ENCODE results near the gene ZNF669. TPM values are rescaled to one million over a fixed set of nuclear protein-coding genes. Genes with fewer than 3 reads are reported as not detected.
A peak's percentile ranks its signal among the peaks of the same experiment; 100 is the strongest.

Gene ZNF669
- polyA plus RNA-seq, 1 donor (not counting 4 experiments of a cell fraction or from before 2014, with no cell fraction given): 4.5 TPM

DNA sequence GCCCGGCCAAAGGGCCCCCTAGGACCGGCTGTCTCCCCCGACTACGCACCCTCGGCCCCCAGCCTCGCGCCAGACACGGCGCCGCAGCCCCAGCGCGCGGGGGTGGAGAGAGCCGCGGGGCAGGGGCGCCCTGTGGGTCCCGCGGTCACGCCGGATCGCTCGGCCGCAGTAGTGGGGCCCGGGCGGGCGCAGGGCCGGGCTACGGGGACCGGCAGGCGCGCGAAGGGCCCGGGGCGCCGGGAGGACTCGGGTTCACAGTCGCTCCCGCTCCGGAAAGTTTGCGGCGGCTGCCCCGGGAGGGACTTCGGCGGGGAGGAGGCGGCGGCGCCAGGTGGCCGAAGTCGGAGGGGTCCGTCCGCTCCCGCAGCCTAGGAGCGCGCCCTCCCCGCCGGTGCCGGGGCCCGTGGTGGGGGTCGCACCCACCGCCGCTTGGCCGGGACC, 7.1 kb upstream of the ZNF669 start:
- peak overlapping the region; percentile 6 for H3K9ac ChIP-seq (ENCODE audit: control insufficient read depth, extremely low read depth, insufficient read depth, low read length)
- TF ChIP-seq EZH2 (IDR thresholded peaks at IDR 0.05; ENCODE audit: low read length) (no peak), CTCF (optimal IDR thresholded peaks at IDR 0.05 in 1 of 3, IDR thresholded peaks at IDR 0.05 in 1 of 3, conservative IDR thresholded peaks at IDR 0.05 in 1 of 3; ENCODE audit: extremely low read depth in 1 of 3, insufficient read depth in 2 of 3, low read length in 3 of 3) (no peak)
- no peaks in the 10 kb centered on the region for H3K9me3 ChIP-seq (ENCODE audit: control insufficient read depth, low read depth, low read length)
- dilution Hi-C loops (cut with MboI; ENCODE audit: extremely low pct_ligation_motif_present, low sequenced_read_pairs): no loop called here
- H3K79me2 ChIP-seq (ENCODE audit: control insufficient read depth, insufficient read depth, low read length): no peaks in the 10 kb centered on the region
- peak overlapping the region; percentile 35 to 63 (median 56) for H3K4me3 ChIP-seq (ENCODE audit: control insufficient read depth in 2 of 3, extremely low read depth in 1 of 3, insufficient read depth in 2 of 3, low read depth in 1 of 3, low read length in 3 of 3)
- H4K20me1 ChIP-seq (ENCODE audit: control insufficient read depth, extremely low read depth, insufficient read depth, low read length): no peaks in the 10 kb centered on the region
- DNase-seq (ENCODE audit: low read depth, low spot score) (no peak), FAIRE-seq (no peak)
- peak overlapping the region; percentile 75 for H3K4me2 ChIP-seq (ENCODE audit: control insufficient read depth, extremely low read depth, insufficient read depth, low read depth, low read length)
- no peaks in the 10 kb centered on the region for H3K36me3 ChIP-seq (ENCODE audit: control insufficient read depth in 2 of 2, extremely low read depth in 1 of 2, insufficient read depth in 2 of 2, low read length in 2 of 2)
- H3K27ac ChIP-seq (ENCODE audit: control insufficient read depth, insufficient read depth, low read length): no peak overlapping the region
- H2AFZ ChIP-seq (ENCODE audit: control insufficient read depth, low read length): peak overlapping the region; percentile 71
- peaks cover 7% of the 10 kb centered on the region for H3K4me1 ChIP-seq (ENCODE audit: control insufficient read depth, extremely low read depth, insufficient read depth, low read length)
- H3K27me3 ChIP-seq (ENCODE audit: control insufficient read depth, extremely low read depth, insufficient read depth, low read length): peaks cover 15% of the 10 kb centered on the region
- H3K9me1 ChIP-seq (ENCODE audit: control insufficient read depth, extremely low read depth, insufficient read depth, low read length): no peaks in the 10 kb centered on the region

DNA sequence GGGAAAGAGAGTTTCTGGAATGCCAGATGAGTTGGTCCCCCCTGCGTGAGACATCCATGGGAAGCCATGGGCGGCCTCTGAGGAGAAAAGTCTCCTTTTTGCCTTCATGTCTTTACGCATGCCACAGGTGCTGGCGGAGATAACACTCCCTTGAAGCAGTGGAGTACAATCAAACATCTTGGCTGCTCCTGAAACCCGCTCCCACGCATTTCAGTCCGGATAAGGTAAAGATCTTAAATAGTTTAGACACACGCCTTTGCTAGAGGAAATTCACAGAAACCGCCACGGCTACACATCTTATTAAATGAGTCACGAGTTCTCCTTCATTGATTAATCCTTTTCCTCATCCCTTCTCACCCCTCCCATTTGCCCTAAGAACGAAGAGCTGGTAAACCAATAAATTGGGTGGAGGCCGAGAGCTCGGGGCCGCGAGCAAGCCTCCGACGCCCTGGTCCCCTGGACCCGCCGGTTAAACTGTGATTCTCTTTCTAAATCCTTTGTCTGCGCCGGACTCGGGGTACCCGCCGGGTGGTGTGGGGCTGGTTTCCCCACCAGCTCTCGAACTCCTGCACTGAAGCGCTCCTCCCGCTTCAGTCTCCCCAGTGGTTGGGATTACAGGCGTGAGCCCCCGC, 6.6 kb upstream of the ZNF669 start:
- Histone ChIP-seq H3K9me3 (ENCODE audit: control insufficient read depth, low read depth, low read length) (no peaks in the 10 kb centered on the region), H2AFZ (ENCODE audit: control insufficient read depth, low read length) (peak overlapping the region; percentile 6), H3K4me1 (ENCODE audit: control insufficient read depth, extremely low read depth, insufficient read depth, low read length) (peaks cover 7% of the 10 kb centered on the region), H3K9me1 (ENCODE audit: control insufficient read depth, extremely low read depth, insufficient read depth, low read length) (no peaks in the 10 kb centered on the region), H3K9ac (ENCODE audit: control insufficient read depth, extremely low read depth, insufficient read depth, low read length) (peak overlapping the region; percentile 6), H3K4me2 (ENCODE audit: control insufficient read depth, extremely low read depth, insufficient read depth, low read depth, low read length) (peak overlapping the region; percentile 75), H3K27ac (ENCODE audit: control insufficient read depth, insufficient read depth, low read length) (no peak overlapping the region), H4K20me1 (ENCODE audit: control insufficient read depth, extremely low read depth, insufficient read depth, low read length) (no peaks in the 10 kb centered on the region), H3K4me3 (ENCODE audit: control insufficient read depth in 2 of 3, extremely low read depth in 1 of 3, insufficient read depth in 2 of 3, low read depth in 1 of 3, low read length in 3 of 3) (peak overlapping the region; percentile 35 to 63 (median 56)), H3K27me3 (ENCODE audit: control insufficient read depth, extremely low read depth, insufficient read depth, low read length) (peaks cover 15% of the 10 kb centered on the region), H3K79me2 (ENCODE audit: control insufficient read depth, insufficient read depth, low read length) (no peaks in the 10 kb centered on the region), H3K36me3 (ENCODE audit: control insufficient read depth in 2 of 2, extremely low read depth in 1 of 2, insufficient read depth in 2 of 2, low read length in 2 of 2) (no peaks in the 10 kb centered on the region)
- dilution Hi-C loops (cut with MboI; ENCODE audit: extremely low pct_ligation_motif_present, low sequenced_read_pairs): no loop called here
- no peak for TF ChIP-seq CTCF (optimal IDR thresholded peaks at IDR 0.05 in 1 of 3, IDR thresholded peaks at IDR 0.05 in 1 of 3, conservative IDR thresholded peaks at IDR 0.05 in 1 of 3; ENCODE audit: extremely low read depth in 1 of 3, insufficient read depth in 2 of 3, low read length in 3 of 3)
- peak; percentile 17 for TF ChIP-seq EZH2 (IDR thresholded peaks at IDR 0.05; ENCODE audit: low read length)
- FAIRE-seq (no peak), DNase-seq (ENCODE audit: low read depth, low spot score) (no peak)
